ENCODE data around the gene MPND. TPM values are rescaled to one million over a fixed set of nuclear protein-coding genes. Genes with fewer than 3 reads are reported as not detected.

MPND gene
- polyA plus RNA-seq, 1 of the 3 experiments (the other 2 are of a cell fraction), result 21.3 TPM

DNA sequence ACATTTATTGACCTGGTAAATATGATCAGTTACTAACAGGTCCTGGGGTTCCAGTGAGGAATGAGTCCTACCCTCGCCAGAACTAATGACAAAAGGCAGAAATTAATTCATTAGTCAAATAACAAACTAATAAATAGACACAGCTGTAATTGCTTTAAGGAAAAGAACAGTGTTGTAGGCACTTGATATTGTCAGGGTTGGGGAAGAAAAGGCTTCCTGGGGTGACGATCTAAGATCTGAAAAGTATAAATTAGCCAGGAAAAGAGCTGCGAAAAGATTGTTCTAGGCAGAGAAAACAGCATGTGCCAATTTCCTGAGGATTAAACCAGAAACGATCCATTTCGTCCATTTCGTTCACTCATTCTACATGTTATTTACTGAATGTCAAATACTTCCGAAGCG lies 58.4 kb downstream of the MPND start:
- Histone ChIP-seq H4K20me1 (ENCODE audit: insufficient read depth) (peaks cover 23% of the 10 kb centered on the region), H3K79me2 (ENCODE audit: insufficient read depth) (peaks cover 77% of the 10 kb centered on the region), H3K9ac (peak overlapping the region; percentile 72), H3K36me3 (replicated peaks in 1 of 2; ENCODE audit: control insufficient read depth in 1 of 2, insufficient read depth in 2 of 2, low read length in 1 of 2) (peaks cover 0 to under 1% of the 10 kb centered on the region in 2 experiments), H3K4me3 (ENCODE audit: low read depth in 2 of 2, low read length in 1 of 2) (peak overlapping the region; percentile 45 to 60), H3K27me3 (ENCODE audit: insufficient read depth) (no peaks in the 10 kb centered on the region), H3K27ac (ENCODE audit: low read depth in 2 of 2, low read length in 1 of 2) (peak overlapping the region; percentile 67 to 85), H3F3A (replicated peaks; ENCODE audit: insufficient read depth) (peaks cover 10% of the 10 kb centered on the region), H2AFZ (ENCODE audit: low read depth) (peak overlapping the region; percentile 81), H3K4me1 (ENCODE audit: control insufficient read depth in 1 of 2, insufficient read depth in 2 of 2, low read depth in 1 of 2, low read length in 1 of 2) (peaks cover 11 to 14% of the 10 kb centered on the region in 2 experiments; a peak in 3 of 4 replicates), H3K4me2 (peak overlapping the region; percentile 88), H3K9me3 (no peaks in the 10 kb centered on the region), H3K9me2 (no peaks in the 10 kb centered on the region)
- no peak for TF ChIP-seq TEAD4 (IDR thresholded peaks at IDR 0.05; ENCODE audit: borderline replicate concordance, insufficient read depth)
- ChIA-PET CTCF (interaction anchor here (0.8 to 2.1 kb wide), 6 partner anchors 27 to 155 kb away, joined by 3 to 31 read pairs (median 3); partner anchors contain the start of gene YJU2), POLR2A (interaction anchor here (0.6 to 1.5 kb wide), 3 partner anchors 15 to 155 kb away, joined by 3 to 6 read pairs (median 3); partner anchors contain the start of gene YJU2)
- WGBS (ENCODE audit: low lambda C conversion rate), result 1% methylated on average over 8 of the region's 8 CpGs
- DNase-seq, result no peak

DNA sequence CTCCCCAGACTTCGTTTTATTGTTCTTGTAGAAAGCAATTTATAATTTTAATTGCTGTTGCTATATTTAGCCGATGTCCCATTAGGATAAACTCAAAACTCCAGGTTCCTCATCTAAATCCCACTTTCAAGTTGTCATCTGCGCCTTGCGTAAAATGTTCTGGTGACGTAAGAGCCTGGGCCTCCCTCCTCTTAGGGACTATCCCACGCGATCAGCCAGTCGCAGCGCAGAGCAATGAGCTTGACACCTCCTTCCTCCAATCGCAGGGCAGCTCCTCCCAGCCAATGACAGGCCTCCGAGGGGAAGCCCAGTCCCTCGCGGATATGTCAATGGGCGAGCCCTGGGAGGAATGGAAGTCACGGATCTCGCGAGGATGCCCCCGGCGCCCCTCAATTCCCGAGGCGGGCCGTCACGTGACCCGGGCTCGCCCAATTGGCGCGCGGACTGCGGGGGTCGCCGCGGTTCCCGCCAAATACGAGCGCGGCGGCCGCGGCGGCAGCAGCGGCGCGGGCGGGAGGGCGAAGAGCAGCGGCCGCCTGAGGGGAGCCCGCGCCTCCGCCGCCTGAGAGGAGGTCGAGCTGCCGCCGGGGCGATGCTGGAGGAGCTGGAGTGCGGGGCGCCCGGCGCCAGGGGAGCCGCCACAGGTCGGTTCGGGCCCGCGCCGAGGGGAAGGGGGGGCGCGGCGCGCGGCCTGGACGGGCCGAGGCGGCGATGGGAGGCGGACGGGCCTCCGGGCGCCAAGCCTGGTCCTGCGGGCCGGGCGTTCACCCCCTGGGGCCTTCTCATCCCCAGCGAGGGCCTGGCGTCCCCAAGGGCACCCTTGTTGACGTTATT lies 59.0 kb downstream of the MPND start, which contains the start of gene CHAF1A:
Gene CHAF1A, plus strand, starts transcription at position 470 of the 834 bp plus-strand sequence. Its CDS starts 123 bp downstream, at position 593.
- Histone ChIP-seq H3K4me1 (ENCODE audit: control insufficient read depth in 1 of 2, insufficient read depth in 2 of 2, low read depth in 1 of 2, low read length in 1 of 2) (peaks cover 8 to 10% of the 10 kb centered on the region in 2 experiments; a peak in 3 of 4 replicates), H3K79me2 (ENCODE audit: insufficient read depth) (peaks cover 77% of the 10 kb centered on the region), H3K4me3 (ENCODE audit: low read depth in 2 of 2, low read length in 1 of 2) (peak within 1 kb of the TSS; percentile 78 to 81), H4K20me1 (ENCODE audit: insufficient read depth) (peaks cover 17% of the 10 kb centered on the region), H3K27me3 (ENCODE audit: insufficient read depth) (no peaks in the 10 kb centered on the region), H3K9ac (peak within 1 kb of the TSS; percentile 97), H3F3A (replicated peaks; ENCODE audit: insufficient read depth) (peaks cover 10% of the 10 kb centered on the region), H3K9me2 (no peaks in the 10 kb centered on the region), H2AFZ (ENCODE audit: low read depth) (peak within 1 kb of the TSS; percentile 81), H3K36me3 (replicated peaks in 1 of 2; ENCODE audit: control insufficient read depth in 1 of 2, insufficient read depth in 2 of 2, low read length in 1 of 2) (no peaks in the 10 kb centered on the region), H3K9me3 (no peaks in the 10 kb centered on the region), H3K27ac (ENCODE audit: low read depth in 2 of 2, low read length in 1 of 2) (peak within 1 kb of the TSS; percentile 67 to 85), H3K4me2 (peak within 1 kb of the TSS; percentile 100)
- ChIA-PET CTCF (interaction anchor here (0.8 to 1.5 kb wide), 4 partner anchors 27 to 155 kb away, joined by 3 to 5 read pairs (median 3); partner anchors contain the start of gene YJU2), POLR2A (interaction anchor here (0.5 to 1.5 kb wide), 4 partner anchors 14 to 156 kb away, joined by 3 to 6 read pairs (median 4); partner anchors contain the start of gene YJU2)
- WGBS (ENCODE audit: low lambda C conversion rate), result 1% methylated on average over 12 of the region's 84 CpGs
- peak; percentile 99 for DNase-seq
- TF ChIP-seq, protein P1, sequence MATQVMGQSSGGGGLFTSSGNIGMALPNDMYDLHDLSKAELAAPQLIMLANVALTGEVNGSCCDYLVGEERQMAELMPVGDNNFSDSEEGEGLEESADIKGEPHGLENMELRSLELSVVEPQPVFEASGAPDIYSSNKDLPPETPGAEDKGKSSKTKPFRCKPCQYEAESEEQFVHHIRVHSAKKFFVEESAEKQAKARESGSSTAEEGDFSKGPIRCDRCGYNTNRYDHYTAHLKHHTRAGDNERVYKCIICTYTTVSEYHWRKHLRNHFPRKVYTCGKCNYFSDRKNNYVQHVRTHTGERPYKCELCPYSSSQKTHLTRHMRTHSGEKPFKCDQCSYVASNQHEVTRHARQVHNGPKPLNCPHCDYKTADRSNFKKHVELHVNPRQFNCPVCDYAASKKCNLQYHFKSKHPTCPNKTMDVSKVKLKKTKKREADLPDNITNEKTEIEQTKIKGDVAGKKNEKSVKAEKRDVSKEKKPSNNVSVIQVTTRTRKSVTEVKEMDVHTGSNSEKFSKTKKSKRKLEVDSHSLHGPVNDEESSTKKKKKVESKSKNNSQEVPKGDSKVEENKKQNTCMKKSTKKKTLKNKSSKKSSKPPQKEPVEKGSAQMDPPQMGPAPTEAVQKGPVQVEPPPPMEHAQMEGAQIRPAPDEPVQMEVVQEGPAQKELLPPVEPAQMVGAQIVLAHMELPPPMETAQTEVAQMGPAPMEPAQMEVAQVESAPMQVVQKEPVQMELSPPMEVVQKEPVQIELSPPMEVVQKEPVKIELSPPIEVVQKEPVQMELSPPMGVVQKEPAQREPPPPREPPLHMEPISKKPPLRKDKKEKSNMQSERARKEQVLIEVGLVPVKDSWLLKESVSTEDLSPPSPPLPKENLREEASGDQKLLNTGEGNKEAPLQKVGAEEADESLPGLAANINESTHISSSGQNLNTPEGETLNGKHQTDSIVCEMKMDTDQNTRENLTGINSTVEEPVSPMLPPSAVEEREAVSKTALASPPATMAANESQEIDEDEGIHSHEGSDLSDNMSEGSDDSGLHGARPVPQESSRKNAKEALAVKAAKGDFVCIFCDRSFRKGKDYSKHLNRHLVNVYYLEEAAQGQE (IDR thresholded peaks at IDR 0.05; ENCODE audit: low read depth, low read length), result no peak
- TF ChIP-seq TAF1 (IDR thresholded peaks at IDR 0.05; ENCODE audit: borderline replicate concordance, low read depth, low read length) (0 out of 2 replicates have a peak, but pooled peaks have one; percentile 46), CHD2 (IDR thresholded peaks at IDR 0.05; ENCODE audit: low read length, partially characterized antibody) (peak; percentile 100), MXI1 (IDR thresholded peaks at IDR 0.05; ENCODE audit: low read depth, low read length) (peak; percentile 66; the same call in 1 of the 2 replicates), NRF1 (IDR thresholded peaks at IDR 0.05; ENCODE audit: low read depth, low read length) (no peak), RCOR1 (IDR thresholded peaks at IDR 0.05; ENCODE audit: low read length) (no peak), TEAD4 (IDR thresholded peaks at IDR 0.05; ENCODE audit: borderline replicate concordance, insufficient read depth) (no peak)
- TF ChIP-seq, protein P2, sequence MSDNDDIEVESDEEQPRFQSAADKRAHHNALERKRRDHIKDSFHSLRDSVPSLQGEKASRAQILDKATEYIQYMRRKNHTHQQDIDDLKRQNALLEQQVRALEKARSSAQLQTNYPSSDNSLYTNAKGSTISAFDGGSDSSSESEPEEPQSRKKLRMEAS (IDR thresholded peaks at IDR 0.05; ENCODE audit: low read depth), result peak; percentile 43
- TF ChIP-seq, protein P3, sequence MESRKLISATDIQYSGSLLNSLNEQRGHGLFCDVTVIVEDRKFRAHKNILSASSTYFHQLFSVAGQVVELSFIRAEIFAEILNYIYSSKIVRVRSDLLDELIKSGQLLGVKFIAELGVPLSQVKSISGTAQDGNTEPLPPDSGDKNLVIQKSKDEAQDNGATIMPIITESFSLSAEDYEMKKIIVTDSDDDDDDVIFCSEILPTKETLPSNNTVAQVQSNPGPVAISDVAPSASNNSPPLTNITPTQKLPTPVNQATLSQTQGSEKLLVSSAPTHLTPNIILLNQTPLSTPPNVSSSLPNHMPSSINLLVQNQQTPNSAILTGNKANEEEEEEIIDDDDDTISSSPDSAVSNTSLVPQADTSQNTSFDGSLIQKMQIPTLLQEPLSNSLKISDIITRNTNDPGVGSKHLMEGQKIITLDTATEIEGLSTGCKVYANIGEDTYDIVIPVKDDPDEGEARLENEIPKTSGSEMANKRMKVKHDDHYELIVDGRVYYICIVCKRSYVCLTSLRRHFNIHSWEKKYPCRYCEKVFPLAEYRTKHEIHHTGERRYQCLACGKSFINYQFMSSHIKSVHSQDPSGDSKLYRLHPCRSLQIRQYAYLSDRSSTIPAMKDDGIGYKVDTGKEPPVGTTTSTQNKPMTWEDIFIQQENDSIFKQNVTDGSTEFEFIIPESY (IDR thresholded peaks at IDR 0.05; ENCODE audit: borderline replicate concordance, low read depth), result peak; percentile 99
- TF ChIP-seq, protein P4, sequence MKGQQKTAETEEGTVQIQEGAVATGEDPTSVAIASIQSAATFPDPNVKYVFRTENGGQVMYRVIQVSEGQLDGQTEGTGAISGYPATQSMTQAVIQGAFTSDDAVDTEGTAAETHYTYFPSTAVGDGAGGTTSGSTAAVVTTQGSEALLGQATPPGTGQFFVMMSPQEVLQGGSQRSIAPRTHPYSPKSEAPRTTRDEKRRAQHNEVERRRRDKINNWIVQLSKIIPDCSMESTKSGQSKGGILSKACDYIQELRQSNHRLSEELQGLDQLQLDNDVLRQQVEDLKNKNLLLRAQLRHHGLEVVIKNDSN (IDR thresholded peaks at IDR 0.05; ENCODE audit: borderline replicate concordance, low read depth), result peak; percentile 98
- TF ChIP-seq, protein P5, sequence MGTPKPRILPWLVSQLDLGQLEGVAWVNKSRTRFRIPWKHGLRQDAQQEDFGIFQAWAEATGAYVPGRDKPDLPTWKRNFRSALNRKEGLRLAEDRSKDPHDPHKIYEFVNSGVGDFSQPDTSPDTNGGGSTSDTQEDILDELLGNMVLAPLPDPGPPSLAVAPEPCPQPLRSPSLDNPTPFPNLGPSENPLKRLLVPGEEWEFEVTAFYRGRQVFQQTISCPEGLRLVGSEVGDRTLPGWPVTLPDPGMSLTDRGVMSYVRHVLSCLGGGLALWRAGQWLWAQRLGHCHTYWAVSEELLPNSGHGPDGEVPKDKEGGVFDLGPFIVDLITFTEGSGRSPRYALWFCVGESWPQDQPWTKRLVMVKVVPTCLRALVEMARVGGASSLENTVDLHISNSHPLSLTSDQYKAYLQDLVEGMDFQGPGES (IDR thresholded peaks at IDR 0.05; ENCODE audit: low read depth, low read length), result peak; percentile 92
- TF ChIP-seq, protein P6, sequence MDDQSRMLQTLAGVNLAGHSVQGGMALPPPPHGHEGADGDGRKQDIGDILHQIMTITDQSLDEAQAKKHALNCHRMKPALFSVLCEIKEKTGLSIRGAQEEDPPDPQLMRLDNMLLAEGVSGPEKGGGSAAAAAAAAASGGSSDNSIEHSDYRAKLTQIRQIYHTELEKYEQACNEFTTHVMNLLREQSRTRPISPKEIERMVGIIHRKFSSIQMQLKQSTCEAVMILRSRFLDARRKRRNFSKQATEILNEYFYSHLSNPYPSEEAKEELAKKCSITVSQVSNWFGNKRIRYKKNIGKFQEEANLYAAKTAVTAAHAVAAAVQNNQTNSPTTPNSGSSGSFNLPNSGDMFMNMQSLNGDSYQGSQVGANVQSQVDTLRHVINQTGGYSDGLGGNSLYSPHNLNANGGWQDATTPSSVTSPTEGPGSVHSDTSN (IDR thresholded peaks at IDR 0.05), result peak; percentile 99
